GM08714 (cell line): Measurements from ENCODE around the gene COL5A3.

Experiments used
- H3K4me3 ChIP-seq: fragments of 200-500 bp; sonication (Bioruptor generic); 2 replicates; pipeline ENCODE4 v1.5.1; 2014; ENCODE audit warnings: mild to moderate bottlenecking, low read length, inconsistent platforms
- ZNF274 ChIP-seq: IDR thresholded peaks from 2 replicates; pipeline ENCODE4 v1.6.1; 2012; ENCODE audit warnings: mild to moderate bottlenecking, low read depth, low read length

COL5A3 gene

DNA sequence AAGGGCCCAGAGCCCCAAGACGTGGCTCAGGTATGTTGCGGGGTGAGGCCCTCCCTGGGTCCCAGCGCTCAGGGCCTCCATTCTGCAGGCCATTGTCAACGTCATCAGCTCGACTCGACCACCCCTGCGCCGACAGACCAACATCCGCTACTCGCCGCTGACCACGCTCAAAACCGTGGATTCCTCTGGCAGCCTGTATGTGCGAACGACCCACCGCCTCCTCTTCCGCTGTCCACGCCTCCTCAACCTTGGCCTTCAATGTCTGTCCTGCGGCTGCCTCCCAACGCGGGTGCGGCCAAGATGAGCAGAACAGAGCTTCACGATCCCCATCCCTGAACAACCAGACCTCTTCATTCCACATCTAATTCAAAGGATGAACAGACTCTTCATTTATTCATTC is 11.1 kb upstream of the COL5A3 start:
- H3K4me3 ChIP-seq = no peak overlapping the region
- TF ChIP-seq ZNF274 = no peak

DNA sequence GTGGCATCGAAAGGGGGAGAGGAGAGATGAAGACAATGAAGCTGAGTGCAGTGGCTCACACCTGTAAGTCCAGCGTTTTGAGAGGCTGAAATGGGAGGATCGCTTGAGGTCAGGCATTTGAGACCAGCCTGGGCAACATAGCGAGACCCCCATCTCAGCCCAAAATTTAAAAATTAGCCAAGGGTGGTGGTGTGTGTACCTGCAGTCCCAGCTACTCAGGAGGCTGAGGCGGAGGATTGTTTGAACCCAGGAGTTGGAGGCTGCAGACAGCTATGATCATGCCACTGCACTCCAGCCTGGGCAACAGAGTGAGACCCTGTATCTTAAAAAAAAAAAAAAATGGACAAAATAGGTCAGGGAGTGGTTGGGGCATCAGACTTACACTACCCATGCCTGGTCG is 10.5 kb upstream of the COL5A3 start:
- H3K4me3 ChIP-seq = no peak overlapping the region
- no peak for TF ChIP-seq ZNF274

DNA sequence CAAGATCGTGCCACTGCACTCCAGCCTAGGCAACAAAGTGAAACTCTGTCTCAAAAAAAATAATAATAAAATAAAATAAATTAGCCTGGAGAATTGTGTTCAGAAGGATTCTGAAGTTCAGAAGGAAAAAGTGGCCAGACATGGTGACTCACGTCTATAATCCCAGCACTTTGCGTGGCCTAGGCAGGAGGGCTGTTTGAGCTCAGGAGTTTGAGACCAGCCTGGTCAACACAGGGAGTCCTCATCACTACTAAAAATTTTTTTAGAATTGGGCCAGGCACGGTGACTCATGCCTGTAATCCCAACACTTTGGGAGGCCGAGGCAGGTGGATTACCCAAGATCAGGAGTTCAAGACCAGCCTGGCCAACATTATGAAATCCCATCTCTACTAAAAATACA is 8.9 kb upstream of the COL5A3 start:
- H3K4me3 ChIP-seq = no peak overlapping the region
- no peak for TF ChIP-seq ZNF274

DNA sequence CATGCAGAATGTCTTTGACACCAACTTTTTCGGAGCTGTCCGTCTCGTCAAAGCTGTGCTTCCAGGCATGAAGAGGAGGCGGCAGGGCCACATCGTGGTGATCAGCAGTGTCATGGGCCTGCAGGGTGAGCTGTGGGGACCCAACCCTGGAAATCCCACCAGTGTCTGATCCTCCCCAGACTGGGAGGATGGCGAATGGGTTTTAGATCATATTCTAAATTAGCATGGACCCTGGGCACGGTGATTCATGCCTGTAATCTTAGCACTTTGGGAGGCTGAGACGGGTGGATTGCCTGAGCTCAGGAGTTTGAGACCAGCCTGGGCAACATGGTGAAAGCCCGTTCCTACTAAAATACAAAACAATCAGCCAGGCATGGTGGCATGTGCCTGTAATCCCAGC is 8.5 kb upstream of the COL5A3 start:
- no peak overlapping the region for H3K4me3 ChIP-seq
- TF ChIP-seq ZNF274 = no peak

DNA sequence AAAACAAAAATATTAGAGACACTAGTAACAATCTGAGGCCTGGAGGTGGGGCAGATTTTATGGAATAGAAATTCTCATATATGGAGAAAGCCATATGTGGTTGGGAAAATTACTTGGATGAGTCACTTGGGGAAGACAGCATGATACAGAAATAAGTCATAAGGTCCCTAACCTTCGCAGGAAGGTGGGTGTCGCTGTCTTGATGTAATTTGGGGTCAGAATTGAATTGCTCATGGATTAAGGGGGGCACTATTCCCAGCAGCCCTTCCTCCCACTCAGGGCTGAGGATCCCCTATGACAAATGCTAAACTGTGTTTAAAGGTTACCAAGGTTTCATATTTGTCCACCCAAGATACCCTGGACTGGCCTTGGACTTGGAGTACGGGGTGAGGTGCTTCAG is 8.0 kb upstream of the COL5A3 start:
- TF ChIP-seq ZNF274 = no peak
- no peak overlapping the region for H3K4me3 ChIP-seq

DNA sequence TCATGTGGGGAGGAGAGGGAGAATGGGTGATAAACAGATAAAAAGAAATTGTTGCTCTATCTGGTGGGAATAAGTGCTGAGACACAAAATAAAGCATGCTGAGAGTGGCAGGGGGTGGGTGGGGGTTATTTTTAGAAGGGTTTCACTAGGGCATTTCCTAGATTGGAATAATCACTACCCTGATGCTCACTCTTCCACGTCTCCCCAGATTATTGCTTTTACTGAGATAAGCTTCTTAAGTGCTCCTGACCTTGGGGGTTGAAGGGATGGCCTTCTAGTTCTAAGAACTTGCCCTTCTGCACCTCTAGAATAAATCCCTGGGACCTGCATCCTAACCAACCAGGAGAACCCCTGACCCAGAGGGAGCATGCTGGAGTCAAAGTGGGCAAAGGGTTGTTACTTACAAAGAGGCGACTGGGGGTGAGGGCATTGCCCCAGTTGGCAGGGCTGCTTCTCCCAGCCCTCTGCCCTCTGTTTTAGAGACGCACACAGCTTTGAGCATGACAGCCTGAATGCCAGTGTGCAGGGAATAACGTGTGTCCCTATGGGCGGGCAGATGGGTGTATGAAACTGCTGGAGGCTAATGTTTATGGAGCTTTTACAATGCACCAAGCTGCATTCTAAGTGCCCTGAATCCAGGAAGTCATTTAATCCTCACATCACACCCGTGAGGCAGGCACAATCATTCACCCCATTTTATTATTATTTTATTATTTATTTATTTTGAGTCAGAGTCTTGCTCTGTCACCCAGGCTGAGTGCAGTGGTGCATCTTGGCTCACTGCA is 3.7 kb upstream of the COL5A3 start:
- no peak overlapping the region for H3K4me3 ChIP-seq
- no peak for TF ChIP-seq ZNF274

DNA sequence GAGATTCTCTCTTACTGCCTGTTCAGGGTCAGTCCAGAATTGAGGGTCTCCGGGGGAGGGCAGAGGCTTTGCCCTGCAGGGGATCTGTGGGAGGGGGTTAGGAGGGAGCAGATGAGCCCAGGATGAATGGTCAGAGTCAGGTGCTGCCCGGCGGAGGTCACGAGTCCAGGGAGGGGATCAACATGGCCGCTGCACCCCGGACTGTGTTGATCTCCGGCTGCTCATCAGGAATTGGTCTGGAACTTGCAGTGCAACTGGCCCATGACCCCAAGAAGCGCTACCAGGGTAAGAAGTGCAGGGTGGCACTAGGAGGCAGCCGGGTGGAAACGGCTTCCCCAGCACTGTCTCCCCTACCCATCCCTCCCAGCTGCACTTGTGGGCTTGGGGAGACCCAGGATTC is 3.0 kb upstream of the COL5A3 start, which contains the start of gene RDH8:
Gene RDH8, plus strand, starts transcription at position 168 of the 400 bp plus-strand sequence. Its CDS starts 15 bp downstream, at position 183.
- no peak within 1 kb of the TSS for H3K4me3 ChIP-seq
- TF ChIP-seq ZNF274 = no peak

DNA sequence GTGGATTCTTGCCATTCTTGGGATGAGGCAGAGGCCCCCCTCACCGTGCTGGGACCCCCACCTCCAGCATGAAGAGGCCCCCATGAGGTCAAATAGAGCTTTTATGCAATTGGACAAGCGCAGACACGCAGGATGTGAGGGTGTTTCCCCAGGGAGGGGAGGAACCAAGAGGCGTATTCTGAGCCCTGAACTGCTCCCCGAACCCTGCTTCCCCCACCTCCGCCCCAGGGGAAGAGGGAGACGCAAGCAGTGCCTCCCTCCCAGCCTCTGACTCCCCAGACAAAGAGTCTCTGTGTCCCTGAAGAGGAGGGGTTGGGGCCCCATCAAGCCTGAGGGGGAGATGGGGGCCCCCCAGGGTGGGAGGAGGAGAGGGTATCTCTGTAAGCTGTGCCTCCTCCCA is 1.7 kb upstream of the COL5A3 start:
- no peak overlapping the region for H3K4me3 ChIP-seq
- no peak for TF ChIP-seq ZNF274

DNA sequence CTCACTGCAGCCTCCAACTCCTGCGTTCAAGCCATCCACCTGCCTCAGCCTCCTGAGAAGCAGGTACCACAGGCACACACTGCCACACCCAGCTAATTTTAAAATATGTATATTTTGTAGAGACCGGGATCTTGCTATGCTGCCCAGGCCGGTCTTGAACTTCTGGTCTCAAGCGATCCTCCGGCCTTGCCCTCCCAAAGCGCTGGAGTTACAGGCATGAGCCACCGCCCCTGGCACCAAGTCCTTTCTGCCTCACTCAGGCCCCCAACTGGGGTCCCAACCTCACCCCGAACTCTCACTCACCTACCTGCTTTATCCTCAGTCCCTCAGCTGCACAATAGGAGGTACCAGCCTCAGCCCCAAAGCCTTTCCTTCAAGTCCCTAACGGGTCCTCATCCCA is 635 bp upstream of the COL5A3 start:
- H3K4me3 ChIP-seq = no peak overlapping the region
- no peak for TF ChIP-seq ZNF274

DNA sequence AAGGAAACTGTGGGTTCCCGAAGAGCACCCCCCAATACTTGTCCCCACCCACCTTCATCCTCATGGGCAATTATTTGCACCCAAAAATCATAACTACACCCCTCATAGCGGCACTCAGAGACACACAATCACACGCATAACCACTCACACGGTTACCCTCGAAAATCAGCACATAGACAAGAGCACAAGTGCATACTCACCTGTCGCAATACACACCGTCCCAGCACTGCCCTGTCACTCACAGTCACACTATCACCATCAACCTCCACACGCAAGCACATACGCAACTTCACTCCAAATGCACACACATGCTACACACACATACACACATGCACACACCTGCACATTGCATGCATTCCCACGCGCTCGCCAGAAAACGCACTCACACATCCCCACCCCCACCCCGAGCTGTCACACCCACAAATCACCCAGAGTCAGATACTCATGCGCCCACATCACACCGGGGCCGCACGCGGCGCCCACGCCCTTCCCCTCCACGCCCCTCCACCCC is 535 bp downstream of the COL5A3 start:
- no peak overlapping the region for H3K4me3 ChIP-seq

DNA sequence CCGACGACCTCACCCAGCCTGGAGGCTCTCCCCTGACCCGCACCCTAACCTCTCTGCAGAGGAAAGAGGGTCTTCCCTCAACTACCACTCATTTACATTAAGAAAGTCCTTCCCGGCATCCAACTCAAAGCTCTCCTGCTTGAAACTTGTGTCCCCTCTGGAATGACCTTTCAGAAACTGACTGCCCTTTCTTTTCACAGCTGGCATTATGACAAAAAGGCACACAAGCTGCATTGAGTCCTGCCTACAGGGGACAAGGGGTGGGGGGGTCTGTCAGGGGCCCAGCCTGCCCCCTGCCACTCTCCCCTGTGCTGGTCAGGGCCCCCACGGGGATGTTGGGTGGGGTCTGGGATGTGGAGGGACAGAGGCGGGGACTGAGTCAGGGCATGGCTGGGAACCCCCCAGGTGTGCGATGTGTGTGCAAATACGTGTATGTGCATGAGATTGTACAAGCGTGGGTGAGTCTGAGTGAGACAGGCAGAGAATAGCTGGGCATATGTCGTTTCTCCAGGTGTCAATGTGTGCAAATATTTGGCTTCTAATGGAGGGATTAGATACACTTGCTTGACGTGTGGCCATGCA is 2.0 kb downstream of the COL5A3 start:
- no peak for TF ChIP-seq ZNF274
- H3K4me3 ChIP-seq = no peak overlapping the region

More for the DNA sequence above, 535 bp downstream of the COL5A3 start:
- no peak for TF ChIP-seq ZNF274

DNA sequence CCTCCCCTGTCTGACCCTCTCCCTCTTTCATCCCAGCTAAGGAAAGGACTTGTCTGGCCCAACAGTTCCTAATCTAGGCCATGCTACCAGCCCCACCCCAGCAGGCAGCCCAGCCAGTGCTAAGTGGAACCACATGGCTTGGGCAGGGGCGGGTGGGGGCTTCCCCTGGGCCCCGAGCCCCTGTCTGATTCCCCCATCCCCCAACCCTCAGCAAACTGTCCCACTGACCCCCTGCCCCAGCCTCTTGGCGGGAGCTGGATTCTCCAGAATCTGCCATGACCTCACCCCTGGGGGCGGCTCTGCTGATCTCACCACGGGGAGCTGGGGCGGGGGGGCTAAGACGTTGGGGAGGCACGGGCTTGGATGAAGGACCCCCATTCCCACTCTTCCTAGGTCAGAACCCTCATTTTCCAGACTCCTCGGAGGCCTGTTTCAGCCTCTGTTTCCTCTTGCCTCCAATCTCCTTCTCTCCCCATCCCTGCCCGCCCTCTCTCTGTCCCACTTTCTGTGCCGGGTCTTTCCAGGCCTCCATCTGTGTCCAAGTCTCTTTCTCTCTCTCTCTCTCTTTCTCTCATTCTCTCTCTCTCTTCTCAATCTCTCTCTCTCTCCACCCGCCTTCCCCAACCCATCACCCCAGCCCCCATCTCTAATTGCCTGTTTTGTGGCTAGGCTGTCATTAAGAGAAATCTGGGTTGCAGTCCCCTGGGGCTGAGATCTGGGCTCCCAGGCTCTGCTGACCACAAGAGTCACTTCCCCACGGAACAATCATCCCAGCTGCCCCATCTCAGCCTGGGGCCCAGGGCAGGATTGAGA is 2.7 kb downstream of the COL5A3 start:
- TF ChIP-seq ZNF274 = no peak
- H3K4me3 ChIP-seq = no peak overlapping the region

DNA sequence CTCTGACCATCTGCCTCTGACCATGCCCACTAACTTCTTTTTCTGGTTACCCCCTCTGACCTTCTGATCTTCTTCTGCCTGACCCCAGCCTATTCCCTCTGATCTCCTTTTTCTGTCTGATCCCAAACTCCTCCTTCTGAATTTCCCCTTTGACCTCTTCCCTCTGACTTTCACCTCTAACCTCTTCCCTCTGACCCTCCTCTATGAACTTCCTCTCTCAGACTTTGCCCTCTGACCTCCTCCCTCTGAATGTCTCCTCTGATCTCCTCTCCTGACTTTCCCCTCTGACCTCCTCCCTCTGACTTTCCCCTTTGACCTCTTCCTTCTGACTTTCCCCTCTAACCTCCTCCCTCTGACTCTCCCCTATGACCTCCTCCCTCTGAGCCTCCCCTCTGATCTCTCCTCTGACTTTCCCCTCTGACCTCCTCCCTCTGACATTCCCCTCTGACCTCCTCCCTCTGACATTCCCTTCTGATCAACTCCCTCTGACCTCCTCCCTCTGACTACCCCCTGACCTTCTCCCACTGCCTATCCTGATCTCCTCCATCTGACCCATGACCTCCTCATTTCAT is 3.5 kb downstream of the COL5A3 start:
- H3K4me3 ChIP-seq = no peak overlapping the region
- no peak for TF ChIP-seq ZNF274

DNA sequence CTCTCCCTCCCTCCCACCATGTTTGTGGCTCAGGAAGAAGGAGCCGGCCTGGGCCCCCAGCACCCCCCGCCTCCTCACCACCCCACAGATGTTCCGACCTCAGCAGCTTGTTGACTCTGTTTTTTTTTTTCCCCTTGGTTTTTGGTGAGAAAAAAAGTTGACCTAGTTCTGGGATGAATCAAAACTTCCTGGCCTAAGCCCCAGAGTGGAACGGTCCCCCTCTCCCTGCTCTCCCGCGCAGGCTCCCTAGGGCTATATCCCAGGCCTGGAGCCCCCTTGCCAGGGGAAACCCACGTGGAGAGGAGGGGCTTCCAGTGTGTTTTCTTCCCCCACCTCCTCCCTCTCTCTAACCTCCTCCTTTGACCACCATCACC is 4.0 kb downstream of the COL5A3 start:
- TF ChIP-seq ZNF274 = no peak
- no peak overlapping the region for H3K4me3 ChIP-seq

DNA sequence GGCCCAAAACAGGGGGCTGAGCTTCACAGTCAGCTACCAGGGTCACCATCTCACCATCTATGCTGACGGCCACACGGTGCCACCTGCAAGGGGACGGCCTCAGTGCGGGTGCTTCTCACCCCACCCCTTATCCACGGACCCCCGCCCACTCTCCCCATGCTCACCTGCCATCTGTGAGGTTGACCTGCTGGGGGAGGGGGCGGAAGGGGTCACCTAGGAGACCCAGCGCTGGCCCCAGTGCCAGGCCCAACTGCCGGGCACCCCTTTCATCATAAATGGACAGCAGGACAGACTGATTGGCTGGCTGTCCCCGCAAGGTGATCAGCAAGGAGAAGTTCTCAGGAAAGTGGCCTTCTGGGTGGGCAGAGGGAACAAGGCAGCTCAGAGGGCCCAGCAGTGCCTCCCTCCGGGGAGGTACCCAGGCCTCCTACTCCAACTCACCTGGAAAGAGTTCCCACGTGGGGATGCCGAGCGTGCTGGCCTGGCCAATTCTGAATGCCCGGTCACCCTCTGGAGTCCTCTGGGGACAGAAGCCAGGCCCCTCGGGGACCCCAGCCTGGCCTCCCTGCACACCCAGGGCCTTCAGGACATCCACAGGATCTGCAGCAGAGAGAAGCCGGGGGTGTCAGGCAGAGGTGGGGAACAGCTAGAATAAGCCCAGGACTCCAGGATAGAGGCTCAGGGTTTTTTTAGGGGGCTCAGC is 4.5 kb downstream of the COL5A3 start:
- TF ChIP-seq ZNF274 = no peak
- H3K4me3 ChIP-seq = no peak overlapping the region
